Measurements from ENCODE around the gene HSD11B1L. TPM values are rescaled to one million over a fixed set of nuclear protein-coding genes. Genes with fewer than 3 reads are reported as not detected.

The HSD11B1L gene
- total RNA-seq, 1 experiment from 2014 or later: 2.3 TPM

DNA sequence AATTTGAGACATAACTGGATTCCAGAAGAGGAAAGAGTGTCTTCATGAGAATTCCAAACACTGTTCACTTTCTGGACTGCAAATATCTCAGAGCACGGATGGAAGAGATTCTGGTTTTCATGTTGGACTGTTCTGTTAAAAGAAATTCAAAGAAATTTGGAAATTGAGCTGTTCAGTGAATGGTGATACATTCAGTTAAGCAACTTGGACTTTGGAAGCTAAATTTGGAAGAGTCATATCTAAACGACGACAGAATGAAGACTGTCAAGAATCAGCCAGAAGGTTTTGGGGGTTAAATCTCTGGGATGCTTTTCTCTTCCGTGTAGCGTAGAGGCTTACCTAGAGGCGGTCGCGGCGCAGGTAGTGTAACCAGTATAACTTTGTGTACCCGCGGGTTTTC is 32.4 kb upstream of the HSD11B1L start:
- H3K4me3 Mint-ChIP-seq (ENCODE audit: low read depth, unreplicated experiment): no peak overlapping the region
- BruUV-seq (replicated peaks): no TSS peak
- H3K27me3 Mint-ChIP-seq (ENCODE audit: unreplicated experiment): no peaks in the 10 kb centered on the region
- H3K9me3 Mint-ChIP-seq (ENCODE audit: low read depth, unreplicated experiment): no peaks in the 10 kb centered on the region
- H3K27ac Mint-ChIP-seq (ENCODE audit: unreplicated experiment): no peak overlapping the region
- CTCF ChIA-PET: no interaction called here
- TF ChIP-seq, protein P1, sequence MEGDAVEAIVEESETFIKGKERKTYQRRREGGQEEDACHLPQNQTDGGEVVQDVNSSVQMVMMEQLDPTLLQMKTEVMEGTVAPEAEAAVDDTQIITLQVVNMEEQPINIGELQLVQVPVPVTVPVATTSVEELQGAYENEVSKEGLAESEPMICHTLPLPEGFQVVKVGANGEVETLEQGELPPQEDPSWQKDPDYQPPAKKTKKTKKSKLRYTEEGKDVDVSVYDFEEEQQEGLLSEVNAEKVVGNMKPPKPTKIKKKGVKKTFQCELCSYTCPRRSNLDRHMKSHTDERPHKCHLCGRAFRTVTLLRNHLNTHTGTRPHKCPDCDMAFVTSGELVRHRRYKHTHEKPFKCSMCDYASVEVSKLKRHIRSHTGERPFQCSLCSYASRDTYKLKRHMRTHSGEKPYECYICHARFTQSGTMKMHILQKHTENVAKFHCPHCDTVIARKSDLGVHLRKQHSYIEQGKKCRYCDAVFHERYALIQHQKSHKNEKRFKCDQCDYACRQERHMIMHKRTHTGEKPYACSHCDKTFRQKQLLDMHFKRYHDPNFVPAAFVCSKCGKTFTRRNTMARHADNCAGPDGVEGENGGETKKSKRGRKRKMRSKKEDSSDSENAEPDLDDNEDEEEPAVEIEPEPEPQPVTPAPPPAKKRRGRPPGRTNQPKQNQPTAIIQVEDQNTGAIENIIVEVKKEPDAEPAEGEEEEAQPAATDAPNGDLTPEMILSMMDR (IDR thresholded peaks at IDR 0.05; ENCODE audit: unreplicated experiment): no peak
- H3K4me1 Mint-ChIP-seq (ENCODE audit: low read depth, unreplicated experiment): no peaks in the 10 kb centered on the region
- no peak for DNase-seq
- peaks cover 39% of the 10 kb centered on the region for H3K36me3 Mint-ChIP-seq (ENCODE audit: insufficient read depth, unreplicated experiment)
- intact Hi-C loops (cut with micrococcal nuclease; ENCODE audit: unreplicated experiment): no loop called here

DNA sequence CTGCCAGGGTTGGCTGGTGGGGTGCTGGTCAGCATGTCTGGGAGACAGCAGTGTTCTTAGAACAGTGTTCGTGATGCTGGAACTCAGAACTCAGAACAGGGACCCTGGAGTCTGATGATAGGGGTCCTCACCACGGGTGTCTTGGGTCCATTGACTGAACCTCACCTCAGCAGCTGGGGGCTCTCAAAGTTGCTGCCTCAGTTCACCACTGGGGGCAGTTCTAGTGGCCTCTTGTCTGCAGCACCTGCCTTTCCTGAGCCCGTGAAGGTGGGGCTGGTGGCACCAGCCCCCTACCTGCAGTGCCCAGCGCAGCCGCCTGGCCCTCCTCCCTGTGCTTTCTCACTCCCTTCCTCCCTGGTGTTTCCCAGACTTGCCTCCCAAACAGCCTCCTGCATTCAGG is 29.5 kb upstream of the HSD11B1L start:
- CTCF ChIA-PET: no interaction called here
- Mint-ChIP-seq H3K9me3 (ENCODE audit: low read depth, unreplicated experiment) (no peaks in the 10 kb centered on the region), H3K4me3 (ENCODE audit: low read depth, unreplicated experiment) (no peak overlapping the region), H3K4me1 (ENCODE audit: low read depth, unreplicated experiment) (no peaks in the 10 kb centered on the region), H3K36me3 (ENCODE audit: insufficient read depth, unreplicated experiment) (peaks cover 47% of the 10 kb centered on the region), H3K27me3 (ENCODE audit: unreplicated experiment) (no peaks in the 10 kb centered on the region), H3K27ac (ENCODE audit: unreplicated experiment) (no peak overlapping the region)
- DNase-seq: no peak
- intact Hi-C loops (cut with micrococcal nuclease; ENCODE audit: unreplicated experiment): no loop called here
- TF ChIP-seq, protein P1 (IDR thresholded peaks at IDR 0.05; ENCODE audit: unreplicated experiment): no peak
- no TSS peak for BruUV-seq (replicated peaks)

DNA sequence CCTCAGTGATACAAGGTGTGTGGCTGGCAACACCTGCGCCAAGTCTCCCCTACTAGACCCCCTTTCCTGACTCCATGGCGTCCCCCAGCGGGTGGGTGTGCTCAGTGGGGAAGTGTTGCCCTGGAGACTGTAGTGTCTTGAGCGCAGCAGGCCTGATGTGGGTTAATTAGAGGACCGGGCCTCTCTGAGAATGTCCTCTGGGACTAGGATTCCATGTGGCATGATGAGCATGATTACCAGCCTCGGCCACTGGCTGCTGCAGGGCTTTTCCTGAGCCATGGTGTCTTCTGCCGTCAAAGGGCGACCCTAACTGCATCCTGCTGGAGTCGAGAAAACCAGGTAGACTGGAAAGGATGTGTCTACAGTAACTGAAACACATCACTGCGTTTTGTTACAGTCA is 28.6 kb upstream of the HSD11B1L start:
- Mint-ChIP-seq H3K4me3 (ENCODE audit: low read depth, unreplicated experiment) (no peak overlapping the region), H3K36me3 (ENCODE audit: insufficient read depth, unreplicated experiment) (peaks cover 52% of the 10 kb centered on the region), H3K4me1 (ENCODE audit: low read depth, unreplicated experiment) (no peaks in the 10 kb centered on the region), H3K27me3 (ENCODE audit: unreplicated experiment) (no peaks in the 10 kb centered on the region), H3K9me3 (ENCODE audit: low read depth, unreplicated experiment) (no peaks in the 10 kb centered on the region), H3K27ac (ENCODE audit: unreplicated experiment) (no peak overlapping the region)
- no TSS peak for BruUV-seq (replicated peaks)
- TF ChIP-seq, protein P1 (IDR thresholded peaks at IDR 0.05; ENCODE audit: unreplicated experiment): no peak
- CTCF ChIA-PET: no interaction called here
- DNase-seq: no peak
- intact Hi-C loops (cut with micrococcal nuclease; ENCODE audit: unreplicated experiment): no loop called here

DNA sequence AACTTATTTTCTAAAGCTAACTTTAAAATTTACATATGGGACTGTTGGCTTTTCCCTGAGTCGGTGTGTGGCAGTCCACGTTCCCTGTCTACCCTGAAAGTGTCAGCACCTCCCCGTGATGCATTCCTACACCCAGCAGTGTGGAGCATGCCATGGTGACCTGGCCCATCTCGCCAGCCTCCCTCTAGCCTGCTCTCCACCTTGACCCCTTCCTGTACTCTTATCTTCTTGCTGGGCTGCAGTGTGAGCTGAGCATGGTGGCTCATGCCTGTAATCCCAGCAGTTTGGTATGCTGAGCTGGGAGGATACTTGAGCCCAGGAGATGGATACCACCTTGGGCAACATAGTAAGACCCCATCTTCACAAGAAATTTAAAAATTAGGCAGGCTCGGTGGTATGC is 25.9 kb upstream of the HSD11B1L start:
- no peak for DNase-seq
- H3K4me3 Mint-ChIP-seq (ENCODE audit: low read depth, unreplicated experiment): no peak overlapping the region
- no peak overlapping the region for H3K27ac Mint-ChIP-seq (ENCODE audit: unreplicated experiment)
- H3K27me3 Mint-ChIP-seq (ENCODE audit: unreplicated experiment): no peaks in the 10 kb centered on the region
- peaks cover 57% of the 10 kb centered on the region for H3K36me3 Mint-ChIP-seq (ENCODE audit: insufficient read depth, unreplicated experiment)
- CTCF ChIA-PET: no interaction called here
- no TSS peak for BruUV-seq (replicated peaks)
- H3K9me3 Mint-ChIP-seq (ENCODE audit: low read depth, unreplicated experiment): no peaks in the 10 kb centered on the region
- intact Hi-C loops (cut with micrococcal nuclease; ENCODE audit: unreplicated experiment): no loop called here
- H3K4me1 Mint-ChIP-seq (ENCODE audit: low read depth, unreplicated experiment): no peaks in the 10 kb centered on the region
- TF ChIP-seq, protein P1 (IDR thresholded peaks at IDR 0.05; ENCODE audit: unreplicated experiment): no peak

DNA sequence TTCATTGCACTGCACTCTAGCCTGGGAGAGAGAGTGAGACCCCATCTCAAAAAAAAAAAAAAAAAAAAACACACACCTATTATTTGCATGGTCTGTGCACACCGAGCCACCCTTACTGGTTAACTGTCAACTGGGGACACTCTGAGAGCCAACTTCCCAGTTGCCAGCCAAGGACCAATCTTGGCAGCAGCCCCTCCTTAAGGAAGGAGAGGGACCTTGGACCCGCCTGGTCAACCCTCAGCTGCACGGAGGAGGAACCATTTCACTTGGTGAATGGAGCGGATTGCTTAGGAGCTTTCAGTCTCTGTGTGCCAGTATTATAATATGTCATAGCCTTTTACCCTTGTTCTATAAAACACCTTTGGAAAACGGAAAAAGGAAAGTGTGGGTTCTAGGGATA is 25.4 kb upstream of the HSD11B1L start:
- intact Hi-C loops (cut with micrococcal nuclease; ENCODE audit: unreplicated experiment): no loop called here
- CTCF ChIA-PET: no interaction called here
- BruUV-seq (replicated peaks): no TSS peak
- no peak overlapping the region for H3K4me3 Mint-ChIP-seq (ENCODE audit: low read depth, unreplicated experiment)
- TF ChIP-seq, protein P1 (IDR thresholded peaks at IDR 0.05; ENCODE audit: unreplicated experiment): no peak
- no peaks in the 10 kb centered on the region for H3K4me1 Mint-ChIP-seq (ENCODE audit: low read depth, unreplicated experiment)
- no peaks in the 10 kb centered on the region for H3K27me3 Mint-ChIP-seq (ENCODE audit: unreplicated experiment)
- H3K36me3 Mint-ChIP-seq (ENCODE audit: insufficient read depth, unreplicated experiment): peaks cover 55% of the 10 kb centered on the region
- DNase-seq: no peak
- H3K27ac Mint-ChIP-seq (ENCODE audit: unreplicated experiment): no peak overlapping the region
- H3K9me3 Mint-ChIP-seq (ENCODE audit: low read depth, unreplicated experiment): no peaks in the 10 kb centered on the region

Measured in Calu3 (cell line).